ENCODE data around the gene ADARB1. TPM values are rescaled to one million over a fixed set of nuclear protein-coding genes. Genes with fewer than 3 reads are reported as not detected.
"Not testable (repeated sequence)": the region's sequence is repeated elsewhere in the genome, so short reads cannot be mapped to it uniquely, and the experiment has no call there.

Gene ADARB1
- total RNA-seq (10 to 100 TPM; 49.7 to 50.0 TPM), polyA plus RNA-seq (10 to 100 TPM in 1 of 2 donors, 1 to 10 TPM in 1; 4.6 to 12.2 TPM)

- peaks cover 0 to 7% of the 10 kb centered on the region in 2 donors for H3K36me3 Mint-ChIP-seq
- no peaks in the 10 kb centered on the region for H3K9me3 Mint-ChIP-seq
- Histone ChIP-seq H3K27me3 (ENCODE audit: insufficient read depth, low read length) (no peaks in the 10 kb centered on the region), H3K27ac (ENCODE audit: low read depth, low read length) (peak within 1 kb of the TSS; percentile 64), H3K36me3 (ENCODE audit: insufficient read depth, low read length) (no peaks in the 10 kb centered on the region), H3K9me3 (ENCODE audit: control insufficient read depth in 1 of 2, low read length in 2 of 2) (no peaks in the 10 kb centered on the region), H3K4me1 (ENCODE audit: insufficient read depth, low read length) (peaks cover 44% of the 10 kb centered on the region), H3K4me3 (ENCODE audit: low read length in 2 of 2) (peak within 1 kb of the TSS; percentile 18 to 52)
- POLR2A ChIA-PET (ENCODE audit: partially characterized antibody) = interaction anchor here (0.6 to 2.1 kb wide), 7 partner anchors 10 to 735 kb away, joined by 3 to 12 read pairs (median 4); partner anchors contain the start of genes CFAP410 and SLX9
- peak within 1 kb of the TSS; percentile 92 to 99 (median 96) for H3K4me3 Mint-ChIP-seq
- peak in 4 of 5 donors; percentile 65 to 79 (median 72) for DNase-seq
- H3K27ac Mint-ChIP-seq = peak within 1 kb of the TSS; percentile 92 to 99 (median 97)
- intact Hi-C loops (cut with micrococcal nuclease) = loop anchor here (10.0 kb wide), 1 partner anchor 269 kb away; the partner anchor contains the start of gene UBE2G2
- CTCF ChIA-PET (ENCODE audit: partially characterized antibody) = interaction anchor here (1.2 kb wide), 2 partner anchors 54 to 63 kb away, joined by 6 to 7 read pairs; no protein-coding TSS in a partner anchor
- H3K4me1 Mint-ChIP-seq = peaks cover 33 to 46% (median 39%) of the 10 kb centered on the region in 4 donors
- H3K27me3 Mint-ChIP-seq = no peaks in the 10 kb centered on the region
These were observed at the start of gene ADARB1 for GRCh38 chr21:45074048-45074817. Gene ADARB1, plus strand, starts transcription at chr21:45074580. Its CDS starts 97,077 bp downstream, at chr21:45171657.

GRCh38 chr21:45026066-45026745 lies 48.2 kb upstream of the ADARB1 start:
- DNase-seq = no peak
- Histone ChIP-seq H3K4me1 (ENCODE audit: insufficient read depth, low read length) (no peaks in the 10 kb centered on the region), H3K9me3 (ENCODE audit: control insufficient read depth in 1 of 2, low read length in 2 of 2) (no peaks in the 10 kb centered on the region), H3K27ac (ENCODE audit: low read depth, low read length) (no peak overlapping the region), H3K36me3 (ENCODE audit: insufficient read depth, low read length) (no peaks in the 10 kb centered on the region), H3K4me3 (ENCODE audit: low read length in 2 of 2) (no peak overlapping the region), H3K27me3 (ENCODE audit: insufficient read depth, low read length) (no peaks in the 10 kb centered on the region)
- no peak overlapping the region for H3K4me3 Mint-ChIP-seq
- no peak overlapping the region for H3K27ac Mint-ChIP-seq
- POLR2A ChIA-PET (ENCODE audit: partially characterized antibody) = no interaction called here
- CTCF ChIA-PET (ENCODE audit: partially characterized antibody) = interaction anchor here (1.6 to 2.2 kb wide), 2 partner anchors 101 to 112 kb away, joined by 3 to 7 read pairs; no protein-coding TSS in a partner anchor
- peaks cover 3 to 19% (median 9%) of the 10 kb centered on the region in 8 donors for H3K9me3 Mint-ChIP-seq
- H3K36me3 Mint-ChIP-seq = peaks cover 0 to 4% of the 10 kb centered on the region in 2 donors
- H3K27me3 Mint-ChIP-seq = peaks cover 4 to 13% of the 10 kb centered on the region in 2 donors
- peaks cover 0 to 1% (median 0%) of the 10 kb centered on the region in 4 donors for H3K4me1 Mint-ChIP-seq
- intact Hi-C loops (cut with micrococcal nuclease) = no loop called here

- POLR2A ChIA-PET (ENCODE audit: partially characterized antibody) = no interaction called here
- Mint-ChIP-seq H3K27me3 (peaks cover 2 to 9% of the 10 kb centered on the region in 2 donors), H3K36me3 (peaks cover 0 to 4% of the 10 kb centered on the region in 2 donors), H3K9me3 (peaks cover 3 to 19% (median 9%) of the 10 kb centered on the region in 8 donors), H3K27ac (no peak overlapping the region), H3K4me3 (no peak overlapping the region), H3K4me1 (peaks cover 0 to 1% (median 0%) of the 10 kb centered on the region in 4 donors)
- no peaks in the 10 kb centered on the region for H3K27me3 ChIP-seq (ENCODE audit: insufficient read depth, low read length)
- H3K4me3 ChIP-seq (ENCODE audit: low read length in 2 of 2) = no peak overlapping the region
- intact Hi-C loops (cut with micrococcal nuclease) = no loop called here
- H3K4me1 ChIP-seq (ENCODE audit: insufficient read depth, low read length) = no peaks in the 10 kb centered on the region
- CTCF ChIA-PET (ENCODE audit: partially characterized antibody) = interaction anchor here (2.2 kb wide), 1 partner anchor 111 kb away, joined by 7 read pairs; no protein-coding TSS in a partner anchor
- no peak for DNase-seq
- no peak overlapping the region for H3K27ac ChIP-seq (ENCODE audit: low read depth, low read length)
- H3K36me3 ChIP-seq (ENCODE audit: insufficient read depth, low read length) = no peaks in the 10 kb centered on the region
- H3K9me3 ChIP-seq (ENCODE audit: control insufficient read depth in 1 of 2, low read length in 2 of 2) = no peaks in the 10 kb centered on the region
These were observed 47.6 kb upstream of the ADARB1 start for GRCh38 chr21:45026826-45027225.

- Histone ChIP-seq H3K9me3 (ENCODE audit: control insufficient read depth in 1 of 2, low read length in 2 of 2) (no peaks in the 10 kb centered on the region), H3K36me3 (ENCODE audit: insufficient read depth, low read length) (no peaks in the 10 kb centered on the region), H3K27ac (ENCODE audit: low read depth, low read length) (no peak overlapping the region), H3K4me3 (ENCODE audit: low read length in 2 of 2) (no peak overlapping the region), H3K4me1 (ENCODE audit: insufficient read depth, low read length) (no peaks in the 10 kb centered on the region), H3K27me3 (ENCODE audit: insufficient read depth, low read length) (no peaks in the 10 kb centered on the region)
- peaks cover 2 to 9% of the 10 kb centered on the region in 2 donors for H3K27me3 Mint-ChIP-seq
- H3K4me3 Mint-ChIP-seq = no peak overlapping the region
- intact Hi-C loops (cut with micrococcal nuclease) = no loop called here
- CTCF ChIA-PET (ENCODE audit: partially characterized antibody) = interaction anchor here (2.2 kb wide), 1 partner anchor 111 kb away, joined by 7 read pairs; no protein-coding TSS in a partner anchor
- peaks cover 3 to 19% (median 9%) of the 10 kb centered on the region in 8 donors for H3K9me3 Mint-ChIP-seq
- H3K27ac Mint-ChIP-seq = no peak overlapping the region
- H3K4me1 Mint-ChIP-seq = peaks cover 0 to 1% (median 0%) of the 10 kb centered on the region in 4 donors
- POLR2A ChIA-PET (ENCODE audit: partially characterized antibody) = no interaction called here
- DNase-seq = no peak
- H3K36me3 Mint-ChIP-seq = peaks cover 0 to 4% of the 10 kb centered on the region in 2 donors
These were observed 46.9 kb upstream of the ADARB1 start for GRCh38 chr21:45027241-45028196.

- POLR2A ChIA-PET (ENCODE audit: partially characterized antibody); H3K27ac ChIP-seq (ENCODE audit: low read depth, low read length); intact Hi-C loops (cut with micrococcal nuclease); H3K27me3 ChIP-seq (ENCODE audit: insufficient read depth, low read length); H3K4me3 ChIP-seq (ENCODE audit: low read length in 2 of 2); H3K36me3 Mint-ChIP-seq; H3K4me3 Mint-ChIP-seq; H3K9me3 ChIP-seq (ENCODE audit: control insufficient read depth in 1 of 2, low read length in 2 of 2); H3K4me1 Mint-ChIP-seq; H3K4me1 ChIP-seq (ENCODE audit: insufficient read depth, low read length); DNase-seq; H3K27ac Mint-ChIP-seq; H3K36me3 ChIP-seq (ENCODE audit: insufficient read depth, low read length); CTCF ChIA-PET (ENCODE audit: partially characterized antibody): not testable (repeated sequence)
- Mint-ChIP-seq H3K9me3 (peaks cover under 1 to 14% (median 5%) of the 10 kb centered on the region in 8 donors), H3K27me3 (peaks cover 4 to 12% of the 10 kb centered on the region in 2 donors)
These were observed 45.7 kb upstream of the ADARB1 start for GRCh38 chr21:45028645-45029044.

GRCh38 chr21:45029298-45029947 lies 45.0 kb upstream of the ADARB1 start:
- peaks cover 0 to 1% (median 0%) of the 10 kb centered on the region in 4 donors for H3K4me1 Mint-ChIP-seq
- Histone ChIP-seq H3K4me3 (ENCODE audit: low read length in 2 of 2) (no peak overlapping the region), H3K27me3 (ENCODE audit: insufficient read depth, low read length) (no peaks in the 10 kb centered on the region), H3K27ac (ENCODE audit: low read depth, low read length) (no peak overlapping the region), H3K9me3 (ENCODE audit: control insufficient read depth in 1 of 2, low read length in 2 of 2) (no peaks in the 10 kb centered on the region), H3K4me1 (ENCODE audit: insufficient read depth, low read length) (no peaks in the 10 kb centered on the region), H3K36me3 (ENCODE audit: insufficient read depth, low read length) (no peaks in the 10 kb centered on the region)
- H3K27me3 Mint-ChIP-seq = peaks cover 4 to 14% of the 10 kb centered on the region in 2 donors
- ChIA-PET CTCF (ENCODE audit: partially characterized antibody) (interaction anchor here (0.9 to 1.0 kb wide), 2 partner anchors 16 to 99 kb away, joined by 3 read pairs; no protein-coding TSS in a partner anchor), POLR2A (ENCODE audit: partially characterized antibody) (no interaction called here)
- H3K4me3 Mint-ChIP-seq = no peak overlapping the region
- intact Hi-C loops (cut with micrococcal nuclease) = no loop called here
- H3K27ac Mint-ChIP-seq = no peak overlapping the region
- H3K9me3 Mint-ChIP-seq = peaks cover 0 to 9% (median 1%) of the 10 kb centered on the region in 8 donors
- no peaks in the 10 kb centered on the region for H3K36me3 Mint-ChIP-seq
- DNase-seq = no peak
